NT2/D1 (cell line): ENCODE results near the gene APCDD1.

Experiments
- DNase-seq: peaks from one replicate; pipeline ENCODE4 v3.0.0-alpha.2; 2011; ENCODE audit warnings: low read depth, low spot score
- H3K27me3 ChIP-seq: 2 replicates; pipeline ENCODE4 v1.6.0; 2011; ENCODE audit warnings: mild to moderate bottlenecking; ENCODE audit not compliant: insufficient read length, insufficient read depth
- H3K36me3 ChIP-seq: 2 replicates; pipeline ENCODE4 v1.6.1; 2011; ENCODE audit warnings: mild to moderate bottlenecking, low read length, mixed read lengths; ENCODE audit not compliant: insufficient read depth, insufficient read length
- H3K4me1 ChIP-seq: 2 replicates; pipeline ENCODE4 v1.5.1; 2011; ENCODE audit not compliant: insufficient read depth, insufficient read length
- H3K4me3 ChIP-seq: 2 replicates; pipeline ENCODE4 v1.5.1; 2011; ENCODE audit warnings: low read depth; ENCODE audit not compliant: insufficient read length
- H3K9ac ChIP-seq: 2 replicates; pipeline ENCODE4 v1.6.0; 2011; ENCODE audit warnings: low read depth; ENCODE audit not compliant: insufficient read length
- H3K9me3 ChIP-seq: 2 replicates; pipeline ENCODE4 v1.5.1; 2011; ENCODE audit warnings: mild to moderate bottlenecking, low read length; ENCODE audit not compliant: insufficient read depth
- SUZ12 ChIP-seq: IDR thresholded peaks from 2 replicates; pipeline ENCODE4 v1.6.1; 2011; ENCODE audit not compliant: insufficient read length, insufficient read depth; ENCODE audit errors: extremely low read depth
- YY1 ChIP-seq: IDR thresholded peaks from 2 replicates; pipeline ENCODE4 v1.6.1; 2011; ENCODE audit not compliant: insufficient read length, insufficient read depth
- ZNF274 ChIP-seq: IDR thresholded peaks from 2 replicates; pipeline ENCODE4 v1.6.1; 2011; ENCODE audit warnings: mild to moderate bottlenecking, low read depth, low read length

APCDD1 gene

DNA sequence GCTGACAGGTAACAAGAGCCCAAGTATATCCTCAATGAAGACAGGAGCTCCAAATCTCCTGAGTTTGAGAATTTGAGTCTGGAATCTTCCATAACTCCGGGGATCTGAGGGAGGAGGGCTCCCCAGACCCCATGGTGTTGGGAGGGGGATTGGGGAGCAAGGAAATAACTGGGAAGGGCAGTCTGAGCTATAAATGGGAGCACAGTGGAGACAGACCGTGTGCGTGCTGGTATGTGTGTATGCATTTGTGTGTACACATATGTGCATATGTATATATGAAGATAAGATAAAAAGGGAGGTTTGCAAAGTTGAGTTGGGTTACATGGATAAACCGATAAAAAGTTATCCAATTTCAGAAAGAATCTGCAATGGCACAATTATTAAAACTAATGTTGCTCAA is 2.3 kb downstream of the APCDD1 start:
- Histone ChIP-seq H3K9ac (no peak overlapping the region), H3K27me3 (peaks cover 12% of the 10 kb centered on the region), H3K9me3 (no peaks in the 10 kb centered on the region), H3K4me1 (peaks cover 2% of the 10 kb centered on the region), H3K4me3 (no peak overlapping the region), H3K36me3 (no peaks in the 10 kb centered on the region)
- TF ChIP-seq SUZ12, result no peak
- TF ChIP-seq ZNF274, result no peak
- TF ChIP-seq YY1, result no peak
- DNase-seq, result no peak

DNA sequence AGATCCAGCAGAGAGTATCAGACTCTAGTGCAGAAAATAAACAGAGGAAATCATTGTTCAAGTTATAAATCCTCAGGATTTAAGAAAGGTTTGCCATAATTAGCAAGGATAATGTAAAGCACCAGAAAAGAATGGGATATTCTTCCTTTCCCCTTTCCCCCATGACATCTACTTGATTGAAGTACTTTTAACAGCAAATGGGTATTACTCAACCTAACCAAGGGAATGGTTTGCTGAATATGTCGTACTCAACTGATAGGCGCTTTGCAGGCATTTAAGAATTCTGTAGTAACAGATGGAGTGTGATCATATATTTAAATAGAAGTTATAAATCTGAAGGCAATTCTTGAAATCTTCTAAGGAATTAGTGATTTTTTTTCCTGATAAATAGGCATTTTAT is 2.7 kb downstream of the APCDD1 start:
- H3K9ac ChIP-seq, result no peak overlapping the region
- peaks cover 2% of the 10 kb centered on the region for H3K4me1 ChIP-seq
- no peak for DNase-seq
- H3K9me3 ChIP-seq, result no peaks in the 10 kb centered on the region
- TF ChIP-seq YY1 (no peak), SUZ12 (no peak), ZNF274 (no peak)
- no peak overlapping the region for H3K4me3 ChIP-seq
- no peaks in the 10 kb centered on the region for H3K36me3 ChIP-seq
- peaks cover 12% of the 10 kb centered on the region for H3K27me3 ChIP-seq

DNA sequence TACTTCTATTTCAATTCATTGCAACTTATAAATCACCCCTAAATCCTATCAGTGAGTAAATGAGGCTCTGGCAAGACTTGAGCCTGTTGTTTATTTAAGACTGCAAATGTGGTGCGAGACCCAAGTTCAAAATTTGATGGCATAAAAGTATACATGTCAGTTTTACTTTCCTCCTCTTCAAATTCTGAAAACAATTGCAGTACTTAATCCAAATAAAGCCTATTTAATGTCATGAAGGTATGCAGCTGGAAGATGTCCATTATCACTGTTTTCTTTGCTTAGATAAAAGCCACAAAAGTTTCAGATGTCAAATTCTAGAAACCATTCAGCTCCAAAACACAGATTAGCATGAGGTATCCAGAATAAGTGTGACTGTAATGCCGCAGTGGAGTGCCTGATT is 3.3 kb downstream of the APCDD1 start:
- Histone ChIP-seq H3K27me3 (peaks cover 12% of the 10 kb centered on the region), H3K9me3 (no peaks in the 10 kb centered on the region), H3K4me3 (no peak overlapping the region), H3K9ac (no peak overlapping the region), H3K36me3 (no peaks in the 10 kb centered on the region), H3K4me1 (peaks cover 2% of the 10 kb centered on the region)
- DNase-seq, result no peak
- TF ChIP-seq YY1 (no peak), SUZ12 (no peak), ZNF274 (no peak)

DNA sequence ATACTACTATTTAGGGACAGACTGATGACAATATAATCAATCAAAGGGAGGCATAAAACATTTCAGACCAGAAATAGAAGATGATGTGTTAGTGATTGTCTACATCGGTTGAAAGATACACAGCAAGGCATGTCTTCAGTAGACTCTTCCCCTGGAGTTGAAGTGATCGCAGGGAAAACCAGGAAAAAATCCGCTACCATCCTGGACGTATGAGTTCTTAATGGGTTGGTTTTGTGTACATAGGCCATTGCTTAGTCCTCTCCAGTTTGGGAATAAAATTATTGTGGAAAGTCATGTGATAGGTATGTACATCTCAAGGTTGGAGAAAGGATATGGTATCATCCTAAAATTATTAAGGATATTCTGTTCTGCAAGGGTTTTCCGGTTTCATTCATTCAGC is 4.3 kb downstream of the APCDD1 start:
- TF ChIP-seq YY1, result no peak
- TF ChIP-seq ZNF274, result no peak
- TF ChIP-seq SUZ12, result no peak
- no peak overlapping the region for H3K9ac ChIP-seq
- no peak for DNase-seq
- H3K27me3 ChIP-seq, result peaks cover 12% of the 10 kb centered on the region
- H3K4me3 ChIP-seq, result no peak overlapping the region
- H3K4me1 ChIP-seq, result peaks cover 2% of the 10 kb centered on the region
- H3K9me3 ChIP-seq, result no peaks in the 10 kb centered on the region
- no peaks in the 10 kb centered on the region for H3K36me3 ChIP-seq

DNA sequence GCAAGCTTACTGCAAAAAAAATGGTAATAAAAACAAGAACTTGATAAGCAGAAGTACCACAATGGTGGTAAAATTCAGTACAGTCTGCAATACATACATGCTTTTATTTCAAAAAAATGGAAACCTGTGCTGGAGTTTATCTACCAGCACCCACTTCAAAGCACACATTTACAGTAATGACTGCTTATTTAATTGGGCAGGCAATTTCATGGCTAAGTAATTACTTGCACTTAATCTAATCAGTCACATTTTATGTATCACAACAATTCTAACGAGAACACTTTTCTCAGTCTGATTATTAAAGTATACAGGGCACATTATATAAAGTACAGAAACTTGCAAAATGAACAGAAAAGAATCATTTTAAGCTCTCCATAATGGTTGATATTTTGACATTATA is 5.2 kb downstream of the APCDD1 start:
- peaks cover 12% of the 10 kb centered on the region for H3K27me3 ChIP-seq
- H3K36me3 ChIP-seq, result no peaks in the 10 kb centered on the region
- H3K9ac ChIP-seq, result no peak overlapping the region
- no peak overlapping the region for H3K4me3 ChIP-seq
- DNase-seq, result no peak
- no peaks in the 10 kb centered on the region for H3K9me3 ChIP-seq
- H3K4me1 ChIP-seq, result no peaks in the 10 kb centered on the region
- TF ChIP-seq ZNF274 (no peak), SUZ12 (no peak), YY1 (no peak)

DNA sequence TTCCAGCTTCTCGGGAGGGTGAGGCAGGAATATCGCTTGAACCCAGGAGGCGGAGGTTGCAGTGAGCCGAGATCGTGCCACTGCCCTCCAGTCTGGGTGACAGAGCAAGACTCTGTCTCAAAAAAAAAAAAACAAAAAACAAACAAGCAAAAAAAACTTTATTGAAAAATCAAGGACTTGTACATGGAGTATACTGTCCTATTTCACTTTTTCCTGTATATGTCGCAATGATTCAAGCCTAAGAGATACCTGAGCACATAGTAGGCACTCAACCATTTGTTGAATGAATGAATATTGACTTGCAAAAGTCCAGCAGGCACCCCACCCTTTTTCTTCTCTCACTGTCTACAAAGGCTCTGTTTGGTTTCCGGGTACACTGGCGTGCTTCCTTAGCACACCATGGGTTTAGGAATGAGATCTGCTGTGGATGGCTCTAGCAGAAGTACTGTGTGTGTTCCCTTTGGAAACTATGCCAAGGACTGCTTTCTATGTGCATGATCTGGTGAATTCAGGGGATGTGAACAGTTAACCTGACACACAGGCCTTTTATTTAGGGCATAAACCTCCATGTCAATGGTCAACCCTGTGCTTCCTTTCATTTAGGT is 6.1 kb downstream of the APCDD1 start:
- Histone ChIP-seq H3K4me3 (no peak overlapping the region), H3K9me3 (no peaks in the 10 kb centered on the region), H3K27me3 (peaks cover 7% of the 10 kb centered on the region), H3K36me3 (no peaks in the 10 kb centered on the region), H3K4me1 (no peaks in the 10 kb centered on the region), H3K9ac (no peak overlapping the region)
- DNase-seq, result no peak
- no peak for TF ChIP-seq ZNF274
- no peak for TF ChIP-seq YY1

DNA sequence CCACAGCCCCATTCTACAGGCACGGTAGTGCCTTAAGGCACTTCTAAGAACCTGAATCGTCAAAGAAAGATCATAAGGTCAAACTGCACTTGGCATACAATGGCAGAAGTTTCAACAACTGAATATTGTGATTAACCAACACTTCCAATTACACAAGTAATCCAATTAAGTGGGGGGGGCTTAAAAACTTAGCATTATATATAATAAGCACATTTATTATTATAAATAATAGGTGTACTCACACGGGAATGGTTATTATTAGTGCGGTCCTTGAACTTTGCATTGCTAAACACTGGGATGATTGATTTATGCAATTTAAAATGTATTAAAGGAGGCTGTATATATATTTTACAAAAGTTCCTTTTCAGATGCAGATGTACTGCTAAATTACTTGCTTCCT is 7.6 kb downstream of the APCDD1 start:
- no peaks in the 10 kb centered on the region for H3K4me1 ChIP-seq
- TF ChIP-seq SUZ12 (no peak), ZNF274 (no peak), YY1 (no peak)
- no peaks in the 10 kb centered on the region for H3K27me3 ChIP-seq
- no peak overlapping the region for H3K9ac ChIP-seq
- no peaks in the 10 kb centered on the region for H3K9me3 ChIP-seq
- H3K4me3 ChIP-seq, result no peak overlapping the region
- H3K36me3 ChIP-seq, result no peaks in the 10 kb centered on the region
- no peak for DNase-seq
